ENCODE results near the gene TMPRSS4.

TMPRSS4 gene

GRCh38 chr11:118106789-118107335 lies 30.0 kb downstream of the TMPRSS4 start:
- DNase-seq = no peak

GRCh38 chr11:118108513-118108912 lies 31.6 kb downstream of the TMPRSS4 start:
- no peak for DNase-seq

GRCh38 chr11:118109231-118109630 lies 32.4 kb downstream of the TMPRSS4 start:
- DNase-seq = no peak

GRCh38 chr11:118111019-118111743 lies 34.3 kb downstream of the TMPRSS4 start:
- DNase-seq = no peak

- DNase-seq = no peak
Measured at GRCh38 chr11:118111744-118112035, 34.8 kb downstream of the TMPRSS4 start.

- DNase-seq = no peak
Measured at GRCh38 chr11:118112711-118113430, 36.0 kb downstream of the TMPRSS4 start.

GRCh38 chr11:118114266-118114665 lies 37.4 kb downstream of the TMPRSS4 start:
- DNase-seq = no peak

- DNase-seq = no peak
Measured at GRCh38 chr11:118115048-118115447, 38.2 kb downstream of the TMPRSS4 start.

- no peak for DNase-seq
Measured at GRCh38 chr11:118117790-118118601, 41.1 kb downstream of the TMPRSS4 start.

GRCh38 chr11:118120793-118121192 lies 43.9 kb downstream of the TMPRSS4 start:
- DNase-seq = no peak

GRCh38 chr11:118124929-118125535 lies 48.2 kb downstream of the TMPRSS4 start:
- no peak for DNase-seq

GRCh38 chr11:118126082-118126838 lies 49.4 kb downstream of the TMPRSS4 start:
- DNase-seq = no peak

- DNase-seq = no peak
Measured at GRCh38 chr11:118128310-118128709, 51.4 kb downstream of the TMPRSS4 start.

GRCh38 chr11:118128721-118129470 lies 52.0 kb downstream of the TMPRSS4 start:
- DNase-seq = no peak

GRCh38 chr11:118129471-118130172 lies 52.7 kb downstream of the TMPRSS4 start:
- no peak for DNase-seq

- DNase-seq = no peak
Measured at GRCh38 chr11:118132385-118133151, 55.7 kb downstream of the TMPRSS4 start.

GRCh38 chr11:118133816-118134215 lies 56.9 kb downstream of the TMPRSS4 start:
- DNase-seq = no peak

GRCh38 chr11:118135051-118135795 lies 58.3 kb downstream of the TMPRSS4 start:
- DNase-seq = no peak

GRCh38 chr11:118135796-118136165 lies 58.9 kb downstream of the TMPRSS4 start:
- DNase-seq = no peak

Measured in stimulated activated naive CD4-positive, alpha-beta T cell treated with Interleukin-2 at 50 U/mL for 16 hours (primary cell).